GM12878 (cell line): ENCODE results near the gene ZNF775.

ENCODE experiments used
- CTCF ChIP-seq, 3 experiments: IDR thresholded peaks in 2 of 3; conservative IDR thresholded peaks in 1 of 3; 2 replicates each; pipeline ENCODE4 v1.5.1; 2011; ENCODE audit warnings: low read depth in 3 of 3, low read length in 3 of 3, mild to moderate bottlenecking in 3 of 3, control low read depth in 2 of 3, moderate library complexity in 2 of 3, inconsistent platforms in 1 of 3, mixed read lengths in 1 of 3; ENCODE audit not compliant: control insufficient read depth in 2 of 3, insufficient read depth in 1 of 3; ENCODE audit errors: extremely low read depth in 1 of 3
- MTA3 ChIP-seq: IDR thresholded peaks from 2 replicates; pipeline ENCODE4 v1.6.1; 2012; ENCODE audit warnings: low read length, inconsistent platforms, borderline replicate concordance
- PAX5 ChIP-seq: IDR thresholded peaks from 2 replicates; pipeline ENCODE4 v1.6.1; 2011; ENCODE audit warnings: low read depth, low read length, borderline replicate concordance
- POLR2A ChIP-seq: IDR thresholded peaks from 2 replicates; pipeline ENCODE4 v1.6.1; 2011; ENCODE audit warnings: low read depth, mild to moderate bottlenecking, low read length

- TF ChIP-seq POLR2A (no peak; the same call in none of the 2 replicates), PAX5 (no peak), CTCF (IDR thresholded peaks at IDR 0.05 in 2 of 3, conservative IDR thresholded peaks at IDR 0.05 in 1 of 3; ENCODE audit: control insufficient read depth in 2 of 3, extremely low read depth in 1 of 3, insufficient read depth in 1 of 3, low read depth in 3 of 3, low read length in 3 of 3) (no peak), MTA3 (no peak)
These were observed 580 bp downstream of the ZNF775 start for GRCh38 chr7:150379441-150380379.
